Transverse colon (tissue), 3 donors: ENCODE data around the gene MBOAT1.

Experiments used
- EP300 ChIP-seq: sonication (generic); formaldehyde crosslinking; IDR thresholded peaks from one replicate; pipeline ENCODE4 v1.6.1; 2017; ENCODE audit warnings: antibody characterized with exemption, low read depth
- POLR2A ChIP-seq: fragments of 450-650 bp; IDR thresholded peaks from one replicate; pipeline ENCODE4 v1.6.1; 2016; ENCODE audit warnings: antibody characterized with exemption, mild to moderate bottlenecking, moderate library complexity
- TF ChIP-seq, protein P1 (sequence below), 5 experiments: fragments of 200-600 bp in 3 of 5; fragments of 450-650 bp in 2 of 5; sonication (generic) in 3 of 5; IDR thresholded peaks; 1 replicate in 2 of 5; 2 replicates in 3 of 5; pipeline ENCODE4 v1.5.1; 2016 to 2017; ENCODE audit warnings: antibody characterized with exemption in 5 of 5, inconsistent platforms in 3 of 5, mild to moderate bottlenecking in 2 of 5, moderate library complexity in 1 of 5

DNA sequence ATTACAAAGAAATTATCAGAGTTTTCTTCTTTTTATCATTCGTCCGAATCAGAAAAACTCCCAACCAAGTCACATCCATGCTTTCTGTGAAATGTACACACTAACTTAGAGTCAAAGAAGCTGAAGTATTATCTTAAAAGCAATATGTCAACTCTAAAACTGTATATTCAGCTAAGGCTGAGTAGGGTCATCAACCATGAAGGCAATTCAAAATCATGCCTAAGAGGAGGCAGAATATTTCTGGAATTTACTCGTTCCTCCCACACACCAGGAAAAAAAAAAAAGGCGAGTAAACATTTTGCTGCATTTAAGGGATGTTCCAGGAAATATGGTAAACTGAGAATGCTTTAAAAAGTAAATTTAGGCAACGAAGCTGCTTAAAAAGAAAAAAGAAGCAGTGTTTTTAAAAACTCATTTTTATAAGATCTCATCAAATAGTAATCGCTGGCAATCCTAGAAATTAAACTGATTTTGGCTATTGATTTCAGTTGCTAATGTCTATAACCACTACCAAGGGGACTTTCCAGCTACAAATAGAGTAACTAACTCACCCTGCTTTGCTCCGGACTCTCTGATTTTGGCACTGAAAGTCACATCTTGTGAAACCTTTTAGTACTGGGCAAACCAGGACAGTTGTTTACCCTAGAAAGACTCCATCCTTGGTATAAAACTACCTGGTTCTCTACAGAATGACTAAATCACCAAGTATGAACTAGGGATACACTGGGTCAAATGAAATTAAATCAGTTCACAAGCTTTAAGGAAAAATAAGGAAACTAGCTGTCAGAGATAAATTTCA, 82.8 kb downstream of the MBOAT1 start:
- TF ChIP-seq, protein P1, sequence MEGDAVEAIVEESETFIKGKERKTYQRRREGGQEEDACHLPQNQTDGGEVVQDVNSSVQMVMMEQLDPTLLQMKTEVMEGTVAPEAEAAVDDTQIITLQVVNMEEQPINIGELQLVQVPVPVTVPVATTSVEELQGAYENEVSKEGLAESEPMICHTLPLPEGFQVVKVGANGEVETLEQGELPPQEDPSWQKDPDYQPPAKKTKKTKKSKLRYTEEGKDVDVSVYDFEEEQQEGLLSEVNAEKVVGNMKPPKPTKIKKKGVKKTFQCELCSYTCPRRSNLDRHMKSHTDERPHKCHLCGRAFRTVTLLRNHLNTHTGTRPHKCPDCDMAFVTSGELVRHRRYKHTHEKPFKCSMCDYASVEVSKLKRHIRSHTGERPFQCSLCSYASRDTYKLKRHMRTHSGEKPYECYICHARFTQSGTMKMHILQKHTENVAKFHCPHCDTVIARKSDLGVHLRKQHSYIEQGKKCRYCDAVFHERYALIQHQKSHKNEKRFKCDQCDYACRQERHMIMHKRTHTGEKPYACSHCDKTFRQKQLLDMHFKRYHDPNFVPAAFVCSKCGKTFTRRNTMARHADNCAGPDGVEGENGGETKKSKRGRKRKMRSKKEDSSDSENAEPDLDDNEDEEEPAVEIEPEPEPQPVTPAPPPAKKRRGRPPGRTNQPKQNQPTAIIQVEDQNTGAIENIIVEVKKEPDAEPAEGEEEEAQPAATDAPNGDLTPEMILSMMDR (IDR thresholded peaks at IDR 0.05) = no peak
- TF ChIP-seq EP300 (no peak), POLR2A (no peak)
